Astrocyte (in vitro differentiated cells and primary cell): ENCODE measurements around the gene KLHL24. TPM values are rescaled to one million over a fixed set of nuclear protein-coding genes. Genes with fewer than 3 reads are reported as not detected.
A peak's percentile ranks its signal among the peaks of the same experiment; 100 is the strongest.

Source experiments
- DNase-seq: peaks from one replicate; pipeline ENCODE4 v3.0.0-alpha.2; 2010; ENCODE audit warnings: low read depth
- FAIRE-seq: peaks from 2 replicates; lab custom pipeline; 2011; peaks lifted over from hg19 to GRCh38; lab: Jason Lieb, UNC
- H2AFZ ChIP-seq: 2 replicates; pipeline ENCODE4 v1.6.0; 2012; ENCODE audit warnings: low read depth, low read length, inconsistent platforms
- H3K27ac ChIP-seq: 2 replicates; pipeline ENCODE4 v1.5.1; 2011; ENCODE audit warnings: low read depth, low read length, inconsistent platforms
- H3K27me3 ChIP-seq: 2 replicates; pipeline ENCODE4 v1.6.0; 2011; ENCODE audit warnings: low read length, inconsistent platforms; ENCODE audit not compliant: insufficient read depth
- H3K36me3 ChIP-seq: 2 replicates; pipeline ENCODE4 v1.5.1; 2011; ENCODE audit warnings: low read length, inconsistent platforms; ENCODE audit not compliant: insufficient read depth
- H3K4me1 ChIP-seq: 2 replicates; pipeline ENCODE4 v1.5.1; 2011; ENCODE audit warnings: low read length, inconsistent platforms; ENCODE audit not compliant: insufficient read depth
- H3K4me2 ChIP-seq: 2 replicates; pipeline ENCODE4 v1.6.0; 2012; ENCODE audit warnings: low read length, inconsistent platforms
- H3K4me3 ChIP-seq: 2 replicates; pipeline ENCODE4 v1.5.1; 2011; ENCODE audit warnings: low read depth, mild to moderate bottlenecking, low read length, inconsistent platforms; ENCODE audit not compliant: insufficient read depth
- H3K79me2 ChIP-seq: 2 replicates; pipeline ENCODE4 v1.6.0; 2012; ENCODE audit warnings: mild to moderate bottlenecking, low read length, inconsistent platforms; ENCODE audit not compliant: insufficient read depth
- H3K9ac ChIP-seq: 2 replicates; pipeline ENCODE4 v1.6.0; 2012; ENCODE audit warnings: mild to moderate bottlenecking, low read length, inconsistent platforms
- H3K9me3 ChIP-seq: 2 replicates; pipeline ENCODE4 v1.5.1; 2012; ENCODE audit warnings: low read depth, mild to moderate bottlenecking, low read length, inconsistent platforms; ENCODE audit not compliant: insufficient read depth
- H4K20me1 ChIP-seq: 2 replicates; pipeline ENCODE4 v1.6.0; 2012; ENCODE audit warnings: low read length, inconsistent platforms; ENCODE audit not compliant: insufficient read depth
- H3K27ac Mint-ChIP-seq: one replicate; pipeline ENCODE4 v1.8.0; 2021; ENCODE audit warnings: mild to moderate bottlenecking, mixed read lengths; ENCODE audit not compliant: unreplicated experiment
- H3K27me3 Mint-ChIP-seq: one replicate; pipeline ENCODE4 v1.8.0; 2021; ENCODE audit warnings: low read depth, mixed read lengths; ENCODE audit not compliant: unreplicated experiment
- H3K36me3 Mint-ChIP-seq: one replicate; pipeline ENCODE4 v1.8.0; 2021; ENCODE audit warnings: low read depth, mixed read lengths; ENCODE audit not compliant: unreplicated experiment
- H3K4me1 Mint-ChIP-seq: one replicate; pipeline ENCODE4 v1.8.0; 2021; ENCODE audit warnings: low read depth, mixed read lengths; ENCODE audit not compliant: unreplicated experiment
- H3K4me3 Mint-ChIP-seq: one replicate; pipeline ENCODE4 v1.8.0; 2021; ENCODE audit warnings: mild to moderate bottlenecking, moderate library complexity, mixed read lengths; ENCODE audit not compliant: unreplicated experiment
- H3K9me3 Mint-ChIP-seq: one replicate; pipeline ENCODE4 v1.8.0; 2021; ENCODE audit warnings: mild to moderate bottlenecking, mixed read lengths; ENCODE audit not compliant: unreplicated experiment
- CTCF ChIP-seq: IDR thresholded peaks from 2 replicates; pipeline ENCODE4 v1.5.1; 2011; ENCODE audit warnings: low read depth, mild to moderate bottlenecking, inconsistent platforms, low read length, moderate library complexity; ENCODE audit not compliant: insufficient read depth
- EZH2 ChIP-seq: IDR thresholded peaks from 2 replicates; pipeline ENCODE4 v1.6.1; 2012; ENCODE audit warnings: mild to moderate bottlenecking, low read length, inconsistent platforms; ENCODE audit not compliant: insufficient read depth
- total RNA-seq: library from RNA; stranded (reverse); gene quantifications from 2 replicates; pipeline ENCODE4 v1.2.1, GENCODE V29; 2021

Gene KLHL24
- total RNA-seq, 1 donor from 2014 or later: 38.7 TPM

GRCh38 chr3:183650554-183650953, 15.1 kb downstream of the KLHL24 start:
- H3K9ac ChIP-seq: no peak overlapping the region
- peaks cover 22% of the 10 kb centered on the region for H3K9me3 Mint-ChIP-seq
- no peak for FAIRE-seq
- no peaks in the 10 kb centered on the region for H3K4me1 Mint-ChIP-seq
- H3K27ac Mint-ChIP-seq: no peak overlapping the region
- DNase-seq: peak; percentile 92
- H3K4me1 ChIP-seq: no peaks in the 10 kb centered on the region
- no peaks in the 10 kb centered on the region for H3K27me3 ChIP-seq
- H3K79me2 ChIP-seq: no peaks in the 10 kb centered on the region
- H2AFZ ChIP-seq: no peak overlapping the region
- no peak overlapping the region for H3K27ac ChIP-seq
- H3K9me3 ChIP-seq: peaks cover 13% of the 10 kb centered on the region
- H3K36me3 ChIP-seq: peaks cover 4% of the 10 kb centered on the region
- H3K36me3 Mint-ChIP-seq: peaks cover 35% of the 10 kb centered on the region
- no peak overlapping the region for H3K4me3 ChIP-seq
- H4K20me1 ChIP-seq: no peaks in the 10 kb centered on the region
- TF ChIP-seq EZH2 (no peak), CTCF (no peak)
- no peaks in the 10 kb centered on the region for H3K27me3 Mint-ChIP-seq
- H3K4me3 Mint-ChIP-seq: no peak overlapping the region
- H3K4me2 ChIP-seq: no peak overlapping the region

- Histone ChIP-seq H4K20me1 (no peaks in the 10 kb centered on the region), H3K79me2 (no peaks in the 10 kb centered on the region), H3K4me1 (no peaks in the 10 kb centered on the region), H3K27me3 (no peaks in the 10 kb centered on the region), H3K4me2 (no peak overlapping the region), H3K9ac (no peak overlapping the region), H3K4me3 (no peak overlapping the region), H2AFZ (no peak overlapping the region), H3K36me3 (peaks cover 4% of the 10 kb centered on the region), H3K27ac (no peak overlapping the region), H3K9me3 (peaks cover 13% of the 10 kb centered on the region)
- DNase-seq (no peak), FAIRE-seq (peak; percentile 50)
- peaks cover 39% of the 10 kb centered on the region for H3K36me3 Mint-ChIP-seq
- TF ChIP-seq CTCF (no peak), EZH2 (no peak)
- no peak overlapping the region for H3K27ac Mint-ChIP-seq
- H3K4me1 Mint-ChIP-seq: no peaks in the 10 kb centered on the region
- H3K4me3 Mint-ChIP-seq: no peak overlapping the region
- H3K9me3 Mint-ChIP-seq: peaks cover 26% of the 10 kb centered on the region
- H3K27me3 Mint-ChIP-seq: no peaks in the 10 kb centered on the region
These were observed 18.0 kb downstream of the KLHL24 start for GRCh38 chr3:183653209-183654064.

- peaks cover 26% of the 10 kb centered on the region for H3K9me3 Mint-ChIP-seq
- H3K27me3 Mint-ChIP-seq: no peaks in the 10 kb centered on the region
- Histone ChIP-seq H3K4me2 (no peak overlapping the region), H3K79me2 (no peaks in the 10 kb centered on the region), H3K9ac (no peak overlapping the region), H3K27ac (no peak overlapping the region), H2AFZ (no peak overlapping the region), H3K4me1 (no peaks in the 10 kb centered on the region), H3K27me3 (no peaks in the 10 kb centered on the region), H3K9me3 (peaks cover 13% of the 10 kb centered on the region), H3K36me3 (peaks cover 4% of the 10 kb centered on the region), H3K4me3 (no peak overlapping the region), H4K20me1 (peaks cover 7% of the 10 kb centered on the region)
- TF ChIP-seq EZH2 (no peak), CTCF (no peak)
- no peak for FAIRE-seq
- no peak overlapping the region for H3K27ac Mint-ChIP-seq
- peaks cover 38% of the 10 kb centered on the region for H3K36me3 Mint-ChIP-seq
- H3K4me3 Mint-ChIP-seq: no peak overlapping the region
- H3K4me1 Mint-ChIP-seq: no peaks in the 10 kb centered on the region
- no peak for DNase-seq
These were observed 19.3 kb downstream of the KLHL24 start for GRCh38 chr3:183654727-183655126.
